ENCODE measurements around the gene ADORA2A. TPM values are rescaled to one million over a fixed set of nuclear protein-coding genes. Genes with fewer than 3 reads are reported as not detected.

The ADORA2A gene
- total RNA-seq, 1 donor from 2014 or later = not detected

DNA sequence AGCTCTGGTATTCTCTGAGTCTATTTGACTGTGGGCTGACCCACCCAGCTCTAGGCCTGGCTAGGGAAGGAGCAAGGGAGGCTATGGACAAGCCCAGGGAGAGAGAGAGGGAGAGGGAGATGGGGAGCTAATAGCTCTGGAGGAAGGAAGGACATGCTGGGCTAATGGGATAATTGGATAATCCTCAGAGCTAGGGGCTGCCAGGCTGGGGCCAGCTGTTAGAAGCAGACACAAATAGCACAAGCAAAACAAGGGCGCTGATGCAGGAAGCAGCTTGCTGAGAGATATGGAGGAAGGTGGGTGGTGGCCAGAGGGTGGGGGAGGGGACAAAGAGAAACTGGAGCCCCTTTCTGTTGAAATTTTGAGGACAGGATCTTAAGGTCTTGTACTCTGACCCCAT is 23.2 kb downstream of the ADORA2A start:
- TF ChIP-seq, protein P1, sequence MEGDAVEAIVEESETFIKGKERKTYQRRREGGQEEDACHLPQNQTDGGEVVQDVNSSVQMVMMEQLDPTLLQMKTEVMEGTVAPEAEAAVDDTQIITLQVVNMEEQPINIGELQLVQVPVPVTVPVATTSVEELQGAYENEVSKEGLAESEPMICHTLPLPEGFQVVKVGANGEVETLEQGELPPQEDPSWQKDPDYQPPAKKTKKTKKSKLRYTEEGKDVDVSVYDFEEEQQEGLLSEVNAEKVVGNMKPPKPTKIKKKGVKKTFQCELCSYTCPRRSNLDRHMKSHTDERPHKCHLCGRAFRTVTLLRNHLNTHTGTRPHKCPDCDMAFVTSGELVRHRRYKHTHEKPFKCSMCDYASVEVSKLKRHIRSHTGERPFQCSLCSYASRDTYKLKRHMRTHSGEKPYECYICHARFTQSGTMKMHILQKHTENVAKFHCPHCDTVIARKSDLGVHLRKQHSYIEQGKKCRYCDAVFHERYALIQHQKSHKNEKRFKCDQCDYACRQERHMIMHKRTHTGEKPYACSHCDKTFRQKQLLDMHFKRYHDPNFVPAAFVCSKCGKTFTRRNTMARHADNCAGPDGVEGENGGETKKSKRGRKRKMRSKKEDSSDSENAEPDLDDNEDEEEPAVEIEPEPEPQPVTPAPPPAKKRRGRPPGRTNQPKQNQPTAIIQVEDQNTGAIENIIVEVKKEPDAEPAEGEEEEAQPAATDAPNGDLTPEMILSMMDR (conservative IDR thresholded peaks at IDR 0.05; ENCODE audit: low read depth, low read length) = no peak
- no peak overlapping the region for H3K4me3 ChIP-seq (ENCODE audit: low read depth, low read length)

DNA sequence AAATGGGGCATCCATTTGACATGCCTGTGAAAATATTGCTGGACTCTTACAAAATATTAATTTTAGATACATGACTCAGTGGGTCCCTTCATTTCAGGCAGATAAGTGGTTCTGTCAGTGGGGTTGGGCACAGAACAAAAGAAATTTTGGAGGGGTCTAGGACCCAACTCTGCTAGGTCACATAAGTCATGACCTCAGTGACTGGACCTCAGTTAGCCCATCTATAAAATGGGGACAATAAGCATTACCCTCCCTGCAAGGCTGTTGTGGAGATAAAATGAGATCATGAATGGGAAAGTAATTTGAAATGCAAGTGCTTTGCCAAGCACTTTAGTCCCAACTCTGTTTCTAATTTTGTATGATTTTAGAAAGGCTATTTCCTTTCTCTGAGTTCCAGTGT is 23.8 kb downstream of the ADORA2A start:
- DNase-seq (ENCODE audit: low read depth) = no peak
- TF ChIP-seq, protein P1 (conservative IDR thresholded peaks at IDR 0.05; ENCODE audit: low read depth, low read length) = no peak
- H3K4me3 ChIP-seq (ENCODE audit: low read depth, low read length) = no peak overlapping the region

More for the DNA sequence above, 23.2 kb downstream of the ADORA2A start:
- DNase-seq (ENCODE audit: low read depth) = no peak

DNA sequence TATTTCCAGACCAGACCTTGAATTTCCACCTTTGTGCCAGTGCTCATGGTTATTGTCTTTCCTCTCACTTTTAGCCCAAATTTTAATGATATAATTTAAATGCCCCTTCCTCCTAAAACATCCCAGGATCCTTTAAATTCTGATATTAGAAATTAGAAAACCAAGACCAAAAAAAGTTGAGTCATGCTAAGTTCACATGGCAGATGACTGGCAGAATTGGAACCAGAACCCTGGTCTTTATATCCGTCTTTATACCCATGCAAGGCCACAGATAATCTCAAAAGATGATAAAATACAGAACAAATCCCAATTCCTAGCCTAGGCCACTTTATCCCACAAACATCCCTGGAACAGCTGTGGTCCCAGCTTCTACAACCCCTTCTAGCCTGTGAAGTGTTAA is 26.5 kb downstream of the ADORA2A start:
- H3K4me3 ChIP-seq (ENCODE audit: low read depth, low read length) = no peak overlapping the region
- TF ChIP-seq, protein P1 (conservative IDR thresholded peaks at IDR 0.05; ENCODE audit: low read depth, low read length) = no peak
- no peak for DNase-seq (ENCODE audit: low read depth)

DNA sequence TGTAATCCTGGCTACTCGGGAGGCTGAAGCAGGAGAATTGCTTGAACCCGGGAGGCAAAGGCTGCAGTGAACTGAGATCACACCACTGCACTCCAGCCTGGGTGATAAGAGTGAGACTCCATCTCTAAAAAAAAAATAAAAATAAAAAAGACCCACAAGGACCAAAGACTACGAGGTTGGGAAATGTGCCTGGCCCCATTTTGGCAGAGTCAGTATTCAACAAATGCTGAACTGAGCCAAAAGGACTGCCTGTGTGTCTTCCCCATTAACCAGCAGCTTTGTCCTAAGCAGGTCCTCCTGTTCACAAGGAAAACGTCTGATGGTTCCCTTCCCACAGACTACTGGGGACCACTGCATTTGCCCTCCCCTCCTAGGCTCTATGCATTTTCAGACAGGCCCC is 27.6 kb downstream of the ADORA2A start:
- TF ChIP-seq, protein P1 (conservative IDR thresholded peaks at IDR 0.05; ENCODE audit: low read depth, low read length) = no peak
- H3K4me3 ChIP-seq (ENCODE audit: low read depth, low read length) = no peak overlapping the region
- no peak for DNase-seq (ENCODE audit: low read depth)

DNA sequence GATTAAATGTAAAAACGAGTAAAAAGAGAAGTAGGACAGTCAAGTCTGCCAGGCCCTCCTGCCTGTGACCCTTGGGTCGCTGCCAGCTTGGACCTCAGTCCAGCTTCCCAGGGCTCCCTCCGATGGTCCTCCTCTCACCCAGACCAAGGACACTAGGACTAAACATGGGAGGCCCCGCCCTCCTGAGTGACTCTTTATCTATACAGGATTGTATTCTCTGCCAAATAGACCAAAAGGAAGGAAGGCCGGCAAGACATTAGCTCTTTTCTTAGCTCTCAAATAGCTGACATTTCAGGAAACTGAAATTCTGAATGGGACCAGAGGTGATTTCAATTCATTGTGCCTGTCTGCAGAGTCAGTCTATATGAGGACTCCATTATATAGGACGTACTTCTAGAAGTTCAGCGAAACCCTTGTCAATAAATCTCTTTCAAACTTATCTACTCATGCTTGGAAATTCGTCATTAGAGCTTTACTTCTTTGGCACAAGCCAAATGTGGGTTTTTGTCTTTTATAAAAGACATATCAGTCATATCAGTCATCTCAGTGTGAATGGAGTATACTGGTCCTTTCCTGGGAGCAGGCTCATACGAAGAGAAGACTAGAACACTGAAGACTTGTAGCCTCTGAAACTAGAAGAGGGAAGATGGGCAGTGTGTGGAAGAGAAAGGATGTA is 28.5 kb downstream of the ADORA2A start:
- TF ChIP-seq, protein P1 (conservative IDR thresholded peaks at IDR 0.05; ENCODE audit: low read depth, low read length) = no peak
- DNase-seq (ENCODE audit: low read depth) = no peak
- no peak overlapping the region for H3K4me3 ChIP-seq (ENCODE audit: low read depth, low read length)

DNA sequence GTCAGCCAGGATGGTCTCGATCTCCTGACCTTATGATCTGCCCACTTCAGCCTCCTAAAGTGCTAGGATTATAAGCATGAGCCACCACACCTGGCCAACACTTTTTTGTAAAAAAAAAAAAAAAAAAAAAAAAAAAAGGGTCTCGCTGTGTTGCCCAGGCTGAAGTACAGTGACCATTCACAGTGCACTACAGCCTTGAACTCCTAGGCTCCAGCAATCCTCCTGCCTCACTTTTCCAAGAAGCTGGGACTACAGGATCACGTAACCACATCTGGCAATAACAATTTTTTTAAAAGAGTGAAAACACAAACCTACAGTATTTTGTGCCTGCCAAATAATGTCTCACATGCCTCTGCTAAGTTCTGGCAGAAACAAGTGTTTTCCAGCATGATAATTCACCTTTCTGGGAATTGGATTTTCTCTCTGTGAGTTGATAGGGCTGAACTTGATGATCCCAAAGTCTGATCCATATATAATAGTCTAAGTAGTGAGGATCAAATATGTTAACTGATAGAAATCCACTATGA is 30.6 kb downstream of the ADORA2A start:
- TF ChIP-seq, protein P1 (conservative IDR thresholded peaks at IDR 0.05; ENCODE audit: low read depth, low read length) = no peak
- H3K4me3 ChIP-seq (ENCODE audit: low read depth, low read length) = no peak overlapping the region
- no peak for DNase-seq (ENCODE audit: low read depth)

DNA sequence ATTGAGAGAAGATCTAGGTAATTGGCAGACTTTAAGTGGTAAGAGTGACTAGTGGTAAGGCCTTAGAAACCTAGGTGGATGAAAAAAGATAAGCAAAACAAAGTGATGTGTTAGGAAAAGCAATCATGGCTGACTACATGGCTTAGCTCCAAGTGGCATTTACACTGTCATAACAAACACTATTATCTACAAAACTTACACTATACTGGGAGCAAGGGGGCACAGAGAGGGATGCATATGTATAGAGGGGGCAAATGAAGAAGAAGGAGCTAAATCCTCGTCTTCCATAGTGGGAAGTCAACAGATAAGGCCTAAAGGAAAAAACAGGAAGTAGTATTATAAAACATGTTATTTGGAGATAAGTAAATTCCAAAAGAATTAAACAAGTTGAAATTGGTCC is 32.5 kb downstream of the ADORA2A start:
- H3K4me3 ChIP-seq (ENCODE audit: low read depth, low read length) = no peak overlapping the region
- TF ChIP-seq, protein P1 (conservative IDR thresholded peaks at IDR 0.05; ENCODE audit: low read depth, low read length) = no peak
- no peak for DNase-seq (ENCODE audit: low read depth)
